MM.1S (cell line): ENCODE results near the gene GPR160.

Source experiments
- EZH2 ChIP-seq: fragments of 300-600 bp; sonication (generic); optimal IDR thresholded peaks from 2 replicates; pipeline ENCODE3; 2017; ENCODE audit warnings: low read depth, mild to moderate bottlenecking, antibody characterized with exemption, low read length, mixed read lengths
- TF ChIP-seq, protein P1 (sequence below): fragments of 300-600 bp; sonication (generic); IDR thresholded peaks from 2 replicates; pipeline ENCODE4 v1.5.1; 2016; ENCODE audit warnings: antibody characterized with exemption, low read length, mixed read lengths

DNA sequence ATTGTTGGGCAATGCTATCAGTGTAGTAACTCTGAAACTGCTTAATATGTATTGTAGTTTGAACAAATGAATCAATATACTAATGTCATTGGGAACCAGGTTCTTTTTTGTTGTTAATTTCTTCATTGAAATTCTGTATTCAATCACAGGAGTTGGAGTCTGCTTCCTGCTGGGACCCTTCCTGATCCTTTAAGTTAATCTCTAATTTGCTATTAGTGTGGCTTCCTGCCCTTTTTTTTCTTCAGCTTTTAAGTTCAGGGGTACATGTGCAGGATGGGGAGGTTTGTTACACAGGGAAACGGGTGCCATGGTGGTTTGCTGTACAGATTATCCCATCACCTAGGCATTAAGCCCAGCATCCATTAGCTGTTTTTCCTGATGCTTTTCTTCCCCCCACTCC lies 21.7 kb downstream of the GPR160 start:
- TF ChIP-seq, protein P1, sequence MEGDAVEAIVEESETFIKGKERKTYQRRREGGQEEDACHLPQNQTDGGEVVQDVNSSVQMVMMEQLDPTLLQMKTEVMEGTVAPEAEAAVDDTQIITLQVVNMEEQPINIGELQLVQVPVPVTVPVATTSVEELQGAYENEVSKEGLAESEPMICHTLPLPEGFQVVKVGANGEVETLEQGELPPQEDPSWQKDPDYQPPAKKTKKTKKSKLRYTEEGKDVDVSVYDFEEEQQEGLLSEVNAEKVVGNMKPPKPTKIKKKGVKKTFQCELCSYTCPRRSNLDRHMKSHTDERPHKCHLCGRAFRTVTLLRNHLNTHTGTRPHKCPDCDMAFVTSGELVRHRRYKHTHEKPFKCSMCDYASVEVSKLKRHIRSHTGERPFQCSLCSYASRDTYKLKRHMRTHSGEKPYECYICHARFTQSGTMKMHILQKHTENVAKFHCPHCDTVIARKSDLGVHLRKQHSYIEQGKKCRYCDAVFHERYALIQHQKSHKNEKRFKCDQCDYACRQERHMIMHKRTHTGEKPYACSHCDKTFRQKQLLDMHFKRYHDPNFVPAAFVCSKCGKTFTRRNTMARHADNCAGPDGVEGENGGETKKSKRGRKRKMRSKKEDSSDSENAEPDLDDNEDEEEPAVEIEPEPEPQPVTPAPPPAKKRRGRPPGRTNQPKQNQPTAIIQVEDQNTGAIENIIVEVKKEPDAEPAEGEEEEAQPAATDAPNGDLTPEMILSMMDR = no peak
- no peak for TF ChIP-seq EZH2
